H9 (cell line): ENCODE results near the gene AMPD2. TPM values are rescaled to one million over a fixed set of nuclear protein-coding genes. Genes with fewer than 3 reads are reported as not detected.

ENCODE experiments used
- DNase-seq: peaks from one replicate; pipeline ENCODE4 v3.0.0-alpha.2; 2017
- H2AFZ ChIP-seq: one replicate; pipeline ENCODE4 v1.6.1; 2013; ENCODE audit warnings: mild to moderate bottlenecking, low read length, control low read depth, moderate library complexity
- H2AK5ac ChIP-seq: 2 replicates; pipeline ENCODE4 v1.6.1; 2013; ENCODE audit warnings: low read length, control low read depth, mixed read lengths; ENCODE audit not compliant: insufficient read length
- H2BK120ac ChIP-seq: one replicate; pipeline ENCODE4 v1.6.1; 2013; ENCODE audit warnings: low read depth, mild to moderate bottlenecking, low read length, control low read depth, inconsistent platforms; ENCODE audit not compliant: poor library complexity, severe bottlenecking
- H2BK12ac ChIP-seq: 2 replicates; pipeline ENCODE4 v1.6.1; 2013; ENCODE audit warnings: low read length, control low read depth, mixed read lengths, low read depth; ENCODE audit not compliant: insufficient read length
- H2BK15ac ChIP-seq: 2 replicates; pipeline ENCODE4 v1.6.1; 2013; ENCODE audit warnings: low read depth, low read length, control low read depth
- H2BK20ac ChIP-seq: one replicate; pipeline ENCODE4 v1.6.1; 2013; ENCODE audit warnings: low read depth, mild to moderate bottlenecking, low read length, control low read depth, inconsistent platforms; ENCODE audit not compliant: poor library complexity, severe bottlenecking
- H2BK5ac ChIP-seq: 2 replicates; pipeline ENCODE4 v1.6.1; 2013; ENCODE audit warnings: low read length, control low read depth, mixed read lengths; ENCODE audit not compliant: insufficient read length
- H3K14ac ChIP-seq: 2 replicates; pipeline ENCODE4 v1.6.1; 2013; ENCODE audit warnings: low read length, control low read depth; ENCODE audit not compliant: insufficient read depth
- H3K18ac ChIP-seq: 2 replicates; pipeline ENCODE4 v1.6.1; 2013; ENCODE audit warnings: low read depth, mild to moderate bottlenecking, mixed read lengths, low read length, control low read depth; ENCODE audit not compliant: insufficient read length
- H3K23ac ChIP-seq: 2 replicates; pipeline ENCODE4 v1.6.1; 2013; ENCODE audit warnings: low read length, control low read depth, mixed read lengths, low read depth; ENCODE audit not compliant: insufficient read length
- H3K23me2 ChIP-seq: 2 replicates; pipeline ENCODE4 v1.6.1; 2013; ENCODE audit warnings: low read depth, mild to moderate bottlenecking, mixed read lengths, low read length, control low read depth; ENCODE audit not compliant: insufficient read length, poor library complexity, severe bottlenecking
- H3K27ac ChIP-seq: 2 replicates; pipeline ENCODE4 v1.5.1; 2013; ENCODE audit warnings: low read length, control low read depth, mixed read lengths, low read depth; ENCODE audit not compliant: insufficient read length
- H3K27me3 ChIP-seq: 2 replicates; pipeline ENCODE4 v1.6.1; 2013; ENCODE audit warnings: low read length, control low read depth, inconsistent platforms; ENCODE audit not compliant: insufficient read depth
- H3K4ac ChIP-seq: 2 replicates; pipeline ENCODE4 v1.6.1; 2013; ENCODE audit warnings: low read depth, mild to moderate bottlenecking, control low read depth, inconsistent platforms, low read length, moderate library complexity
- H3K4me1 ChIP-seq: 2 replicates; pipeline ENCODE4 v1.6.1; 2013; ENCODE audit warnings: low read length, control low read depth, inconsistent platforms; ENCODE audit not compliant: insufficient read depth
- H3K4me2 ChIP-seq: 2 replicates; pipeline ENCODE4 v1.6.1; 2013; ENCODE audit warnings: low read length, control low read depth, mixed read lengths; ENCODE audit not compliant: insufficient read length, insufficient read depth
- H3K56ac ChIP-seq: 2 replicates; pipeline ENCODE4 v1.6.1; 2013; ENCODE audit warnings: low read depth, mild to moderate bottlenecking, mixed read lengths, low read length, control low read depth; ENCODE audit not compliant: insufficient read length
- H3K79me1 ChIP-seq: 2 replicates; pipeline ENCODE4 v1.6.1; 2013; ENCODE audit warnings: low read depth, mild to moderate bottlenecking, moderate library complexity, low read length, control low read depth, inconsistent platforms; ENCODE audit not compliant: insufficient read depth, poor library complexity, severe bottlenecking
- H3K79me2 ChIP-seq: 2 replicates; pipeline ENCODE4 v1.6.1; 2013; ENCODE audit warnings: low read length, control low read depth, inconsistent platforms; ENCODE audit not compliant: insufficient read depth
- H3K9ac ChIP-seq: 2 replicates; pipeline ENCODE4 v1.6.1; 2013; ENCODE audit warnings: low read length, control low read depth, mixed read lengths; ENCODE audit not compliant: insufficient read length; ENCODE audit errors: extremely low read depth
- H3K9me3 ChIP-seq: one replicate; pipeline ENCODE4 v1.6.1; 2013; ENCODE audit warnings: low read depth, low read length, inconsistent platforms; ENCODE audit not compliant: control insufficient read depth
- H3T11ph ChIP-seq: one replicate; pipeline ENCODE4 v1.6.1; 2013; ENCODE audit warnings: mild to moderate bottlenecking, low read length, control low read depth, inconsistent platforms
- H4K20me1 ChIP-seq: one replicate; pipeline ENCODE4 v1.6.1; 2013; ENCODE audit not compliant: control insufficient read depth, insufficient read length, insufficient read depth
- H4K5ac ChIP-seq: 2 replicates; pipeline ENCODE4 v1.6.1; 2013; ENCODE audit warnings: low read depth, mild to moderate bottlenecking, mixed read lengths, low read length, control low read depth; ENCODE audit not compliant: insufficient read length
- H4K8ac ChIP-seq: replicated peaks from 2 replicates; pipeline ENCODE4 v1.6.1; 2013; ENCODE audit warnings: low read length, control low read depth, mixed read lengths, low read depth; ENCODE audit not compliant: insufficient read length
- H4K91ac ChIP-seq: 2 replicates; pipeline ENCODE4 v1.6.1; 2013; ENCODE audit warnings: low read depth, mild to moderate bottlenecking, moderate library complexity, mixed read lengths, low read length, control low read depth; ENCODE audit not compliant: insufficient read length
- H3K27ac Mint-ChIP-seq, 3 experiments: 2 replicates in 2 of 3; 3 replicates in 1 of 3; pipeline ENCODE4 v1.8.0; 2020 to 2021; ENCODE audit warnings: mixed read lengths in 3 of 3, mild to moderate bottlenecking in 1 of 3, moderate library complexity in 1 of 3
- H3K27me3 Mint-ChIP-seq: 2 replicates; pipeline ENCODE4 v1.8.0; 2021; ENCODE audit warnings: low read depth, mild to moderate bottlenecking, moderate library complexity, mixed read lengths
- H3K36me3 Mint-ChIP-seq, 3 experiments: 2 replicates in 2 of 3; 3 replicates in 1 of 3; pipeline ENCODE4 v1.8.0; 2020 to 2021; ENCODE audit warnings: low read depth in 3 of 3, mixed read lengths in 3 of 3; ENCODE audit not compliant: insufficient read depth in 1 of 3
- H3K4me1 Mint-ChIP-seq, 2 experiments: 2 replicates each; pipeline ENCODE4 v1.8.0; 2020; ENCODE audit warnings: mixed read lengths in 2 of 2
- H3K4me3 Mint-ChIP-seq, 2 experiments: 2 replicates in 1 of 2; 3 replicates in 1 of 2; pipeline ENCODE4 v1.8.0; 2020 to 2021; ENCODE audit warnings: mild to moderate bottlenecking in 2 of 2, mixed read lengths in 2 of 2, moderate library complexity in 1 of 2
- H3K9me3 Mint-ChIP-seq, 2 experiments: 2 replicates in 1 of 2; 3 replicates in 1 of 2; pipeline ENCODE4 v1.8.0; 2020; ENCODE audit warnings: mild to moderate bottlenecking in 2 of 2, mixed read lengths in 2 of 2, moderate library complexity in 1 of 2
- CTCF ChIP-seq: fragments of 200-600 bp; sonication (generic); conservative IDR thresholded peaks from 3 replicates; pipeline ENCODE4 v1.8.0; 2021; ENCODE audit warnings: antibody characterized with exemption, mild to moderate bottlenecking
- WGBS: extraction: QIAGEN DNeasy Blood & Tissue Kit; methylation state at CpG from one replicate; pipeline ENCODE4 v1.1.7; 2013; ENCODE audit warnings: missing lambda C conversion rate, low lambda C conversion rate, mixed read lengths; ENCODE audit not compliant: insufficient read length; ENCODE audit errors: extremely low coverage; 5-methylcytosine and 5-hydroxymethylcytosine counted together
- total RNA-seq: library from RNA; stranded (reverse); gene quantifications from 2 replicates; pipeline ENCODE4 v1.2.1, GENCODE V29; 2021

Gene AMPD2
- total RNA-seq, 1 experiment from 2014 or later = 65.1 TPM

GRCh38 chr1:109653306-109653705, 33.7 kb downstream of the AMPD2 start:
- H2BK5ac ChIP-seq = no peak overlapping the region
- H3K4me3 Mint-ChIP-seq = no peak overlapping the region
- WGBS = no CpG with 5 or more reads among the region's 2 CpGs
- H3K27me3 Mint-ChIP-seq = peaks cover 42% of the 10 kb centered on the region
- no peaks in the 10 kb centered on the region for H4K20me1 ChIP-seq
- H3K4ac ChIP-seq = no peak overlapping the region
- no peak overlapping the region for H4K8ac ChIP-seq
- no peak overlapping the region for H2BK120ac ChIP-seq
- no peak overlapping the region for H3K56ac ChIP-seq
- H4K5ac ChIP-seq = no peak overlapping the region
- H3K36me3 Mint-ChIP-seq = no peaks in the 10 kb centered on the region; a peak in 1 of 7 replicates
- H3T11ph ChIP-seq = no peak overlapping the region
- no peak overlapping the region for H3K27ac Mint-ChIP-seq
- H4K91ac ChIP-seq = no peak overlapping the region
- H3K9me3 Mint-ChIP-seq = no peaks in the 10 kb centered on the region
- H3K14ac ChIP-seq = no peak overlapping the region
- H3K79me2 ChIP-seq = no peaks in the 10 kb centered on the region
- peaks cover 4% of the 10 kb centered on the region for H3K23me2 ChIP-seq
- no peak overlapping the region for H2AFZ ChIP-seq
- H2BK12ac ChIP-seq = no peak overlapping the region
- H3K9ac ChIP-seq = no peak overlapping the region
- no peak overlapping the region for H3K4me2 ChIP-seq
- H3K9me3 ChIP-seq = no peaks in the 10 kb centered on the region
- no peak overlapping the region for H3K23ac ChIP-seq
- no peak overlapping the region for H2AK5ac ChIP-seq
- peaks cover 5 to 14% of the 10 kb centered on the region in 2 experiments; a peak in 3 of 4 replicates for H3K4me1 Mint-ChIP-seq
- no peaks in the 10 kb centered on the region for H3K79me1 ChIP-seq
- no peak overlapping the region for H2BK20ac ChIP-seq
- no peaks in the 10 kb centered on the region for H3K4me1 ChIP-seq
- no peak for DNase-seq
- no peak for TF ChIP-seq CTCF
- H3K27me3 ChIP-seq = no peaks in the 10 kb centered on the region
- no peak overlapping the region for H3K18ac ChIP-seq
- H2BK15ac ChIP-seq = no peak overlapping the region
- no peak overlapping the region for H3K27ac ChIP-seq
